ENCODE data around the gene BAX. TPM values are rescaled to one million over a fixed set of nuclear protein-coding genes. Genes with fewer than 3 reads are reported as not detected.

The BAX gene
- polyA plus RNA-seq, 6 donors from 2014 or later: 56.0 to 88.2 (median 68.3) TPM

GRCh38 chr19:48943081-48943480 lies 11.6 kb upstream of the BAX start:
- Mint-ChIP-seq H3K27me3 (peaks cover 1 to 14% (median 5%) of the 10 kb centered on the region in 3 donors), H3K27ac (no peak overlapping the region)
- ATAC-seq (ENCODE audit: low read depth in 2 of 2): no peak

GRCh38 chr19:48945415-48945814 lies 9.3 kb upstream of the BAX start:
- no peak overlapping the region for H3K4me3 Mint-ChIP-seq
- no peak overlapping the region for H3K27ac Mint-ChIP-seq
- ATAC-seq (ENCODE audit: low read depth in 2 of 2): no peak
- no peaks in the 10 kb centered on the region for H3K27me3 Mint-ChIP-seq
- no peaks in the 10 kb centered on the region for H3K4me1 Mint-ChIP-seq
- no peak for DNase-seq
- peaks cover 0 to 14% (median 7%) of the 10 kb centered on the region in 7 donors for H3K9me3 Mint-ChIP-seq
- no peaks in the 10 kb centered on the region for H3K36me3 Mint-ChIP-seq

More at GRCh38 chr19:48943081-48943480, 11.6 kb upstream of the BAX start:
- Mint-ChIP-seq H3K36me3 (no peaks in the 10 kb centered on the region), H3K4me1 (no peaks in the 10 kb centered on the region), H3K9me3 (peaks cover 0 to 10% (median 6%) of the 10 kb centered on the region in 7 donors), H3K4me3 (no peak overlapping the region)
- DNase-seq: no peak

- H3K4me1 Mint-ChIP-seq: no peaks in the 10 kb centered on the region
- peak overlapping the region in 1 of 6 donors; percentile 84 for H3K27ac Mint-ChIP-seq
- H3K27me3 Mint-ChIP-seq: no peaks in the 10 kb centered on the region
- no peak for DNase-seq
- H3K36me3 Mint-ChIP-seq: no peaks in the 10 kb centered on the region
- no peak for ATAC-seq (ENCODE audit: low read depth in 2 of 2)
- no peak overlapping the region for H3K4me3 Mint-ChIP-seq
- H3K9me3 Mint-ChIP-seq: peaks cover 0 to 14% (median 7%) of the 10 kb centered on the region in 7 donors
Observed at GRCh38 chr19:48945817-48946216, 8.9 kb upstream of the BAX start.

DNA sequence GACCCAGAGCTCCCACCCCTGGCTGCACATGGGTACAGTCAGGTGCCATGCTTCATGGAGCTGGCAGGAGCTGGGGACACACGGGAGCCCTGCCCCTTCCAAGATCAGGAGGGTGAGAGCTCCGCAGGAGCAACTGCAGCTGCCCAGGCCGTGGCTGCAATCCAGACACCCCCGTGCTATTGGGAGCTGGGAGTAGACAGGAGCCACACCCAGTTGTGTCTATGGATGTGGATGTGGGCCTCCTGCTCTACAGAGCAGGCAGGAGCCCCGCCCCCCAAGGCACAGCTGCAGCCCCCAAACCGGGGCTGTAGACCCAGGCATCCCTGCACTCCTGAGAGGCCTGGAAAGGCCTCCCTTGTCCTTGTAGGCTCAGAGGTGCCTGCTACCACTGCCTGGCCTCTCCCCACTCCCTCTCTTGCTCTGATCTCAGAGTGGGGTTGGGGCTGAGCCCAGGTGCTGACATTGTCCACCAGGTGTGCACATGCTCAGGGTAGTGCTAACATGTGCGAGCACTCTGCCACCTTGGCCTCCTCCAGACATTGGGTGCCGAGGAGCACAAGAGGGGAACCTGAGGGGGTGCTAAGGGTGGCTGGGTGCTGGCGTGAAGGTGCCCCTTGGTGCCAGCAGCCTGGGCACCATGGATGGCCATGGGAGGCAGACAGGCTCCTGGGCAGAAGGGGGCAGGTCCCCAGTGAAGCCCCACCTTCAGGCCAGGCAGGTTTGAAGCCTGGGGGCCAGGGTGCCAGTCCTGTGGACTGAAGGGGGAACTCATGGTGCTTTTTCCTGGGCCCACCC lies 8.0 kb upstream of the BAX start:
- H3K9me3 Mint-ChIP-seq: peaks cover 0 to 13% (median 7%) of the 10 kb centered on the region in 7 donors

GRCh38 chr19:48947258-48947542 lies 7.5 kb upstream of the BAX start:
- Mint-ChIP-seq H3K4me3 (no peak overlapping the region), H3K4me1 (no peaks in the 10 kb centered on the region), H3K9me3 (peaks cover 0 to 13% (median 7%) of the 10 kb centered on the region in 7 donors), H3K27me3 (no peaks in the 10 kb centered on the region), H3K27ac (no peak overlapping the region), H3K36me3 (no peaks in the 10 kb centered on the region)
- DNase-seq (no peak), ATAC-seq (ENCODE audit: low read depth in 2 of 2) (no peak)

More for the DNA sequence above, 8.0 kb upstream of the BAX start:
- Mint-ChIP-seq H3K4me1 (no peaks in the 10 kb centered on the region), H3K4me3 (no peak overlapping the region), H3K27ac (no peak overlapping the region), H3K27me3 (no peaks in the 10 kb centered on the region), H3K36me3 (no peaks in the 10 kb centered on the region)
- ATAC-seq (ENCODE audit: low read depth in 2 of 2) (no peak), DNase-seq (no peak)

DNA sequence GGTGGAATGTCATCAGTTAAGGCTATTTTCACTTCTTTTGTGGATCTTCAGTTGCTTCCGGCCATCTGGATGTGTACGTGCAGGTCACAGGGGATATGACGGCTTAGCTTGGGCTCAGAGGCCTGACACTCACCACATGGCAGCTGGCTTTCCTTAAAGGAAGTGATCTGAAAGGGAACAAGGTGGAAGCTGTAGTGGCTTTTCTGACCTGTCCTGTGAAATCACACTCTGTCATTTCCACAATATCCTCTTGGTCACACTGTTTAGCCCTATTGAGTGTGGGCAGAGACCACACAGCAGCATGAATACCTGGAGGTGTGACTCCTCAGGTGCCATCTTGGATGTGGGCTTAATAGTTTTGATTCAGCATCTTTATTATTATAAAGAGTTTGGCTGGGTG lies 4.5 kb upstream of the BAX start:
- DNase-seq: no peak
- no peaks in the 10 kb centered on the region for H3K36me3 Mint-ChIP-seq
- no peak for ATAC-seq (ENCODE audit: low read depth in 2 of 2)
- H3K4me1 Mint-ChIP-seq: peaks cover 3 to 6% (median 5%) of the 10 kb centered on the region in 3 donors
- no peaks in the 10 kb centered on the region for H3K27me3 Mint-ChIP-seq
- H3K4me3 Mint-ChIP-seq: no peak overlapping the region
- no peak overlapping the region for H3K27ac Mint-ChIP-seq
- peaks cover 0 to 13% (median 7%) of the 10 kb centered on the region in 7 donors for H3K9me3 Mint-ChIP-seq

GRCh38 chr19:48950830-48951519 lies 3.7 kb upstream of the BAX start:
- DNase-seq: no peak
- H3K27me3 Mint-ChIP-seq: no peaks in the 10 kb centered on the region
- peaks cover 10 to 14% (median 14%) of the 10 kb centered on the region in 3 donors for H3K4me1 Mint-ChIP-seq
- no peaks in the 10 kb centered on the region for H3K36me3 Mint-ChIP-seq
- H3K27ac Mint-ChIP-seq: peak overlapping the region in 1 of 6 donors; percentile 38
- H3K9me3 Mint-ChIP-seq: peaks cover 0 to 13% (median 7%) of the 10 kb centered on the region in 7 donors
- no peak overlapping the region for H3K4me3 Mint-ChIP-seq
- no peak for ATAC-seq (ENCODE audit: low read depth in 2 of 2)

DNA sequence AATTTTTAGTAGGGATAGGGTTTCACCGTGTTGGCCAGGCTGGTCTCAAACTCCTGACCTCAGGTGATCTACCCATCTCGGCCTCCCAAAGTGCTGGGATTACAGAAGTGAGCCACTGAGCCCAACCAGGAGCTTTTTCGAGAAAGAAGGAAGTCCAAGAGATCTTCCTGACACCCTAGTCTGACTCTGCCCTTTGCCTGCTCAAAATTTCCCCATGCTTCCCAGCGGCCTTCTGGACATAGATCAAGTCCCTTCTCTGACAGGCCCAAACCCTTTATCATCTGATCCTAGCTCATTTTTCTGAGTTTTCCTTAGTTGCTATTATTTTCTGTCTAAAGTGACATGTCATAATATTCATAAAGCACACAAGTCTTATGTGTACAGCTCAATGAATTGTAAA lies 1.5 kb upstream of the BAX start:
- H3K9me3 Mint-ChIP-seq: peaks cover 0 to 6% (median 3%) of the 10 kb centered on the region in 7 donors
- peak overlapping the region in 1 of 6 donors; percentile 71 for H3K27ac Mint-ChIP-seq
- DNase-seq: no peak
- H3K4me1 Mint-ChIP-seq: peaks cover 19 to 30% (median 29%) of the 10 kb centered on the region in 3 donors
- ATAC-seq (ENCODE audit: low read depth in 2 of 2): no peak
- no peaks in the 10 kb centered on the region for H3K27me3 Mint-ChIP-seq
- H3K4me3 Mint-ChIP-seq: peak overlapping the region in 7 of 8 donors; percentile 0 to 95 (median 47)
- H3K36me3 Mint-ChIP-seq: peaks cover 0 to 7% of the 10 kb centered on the region in 2 donors

DNA sequence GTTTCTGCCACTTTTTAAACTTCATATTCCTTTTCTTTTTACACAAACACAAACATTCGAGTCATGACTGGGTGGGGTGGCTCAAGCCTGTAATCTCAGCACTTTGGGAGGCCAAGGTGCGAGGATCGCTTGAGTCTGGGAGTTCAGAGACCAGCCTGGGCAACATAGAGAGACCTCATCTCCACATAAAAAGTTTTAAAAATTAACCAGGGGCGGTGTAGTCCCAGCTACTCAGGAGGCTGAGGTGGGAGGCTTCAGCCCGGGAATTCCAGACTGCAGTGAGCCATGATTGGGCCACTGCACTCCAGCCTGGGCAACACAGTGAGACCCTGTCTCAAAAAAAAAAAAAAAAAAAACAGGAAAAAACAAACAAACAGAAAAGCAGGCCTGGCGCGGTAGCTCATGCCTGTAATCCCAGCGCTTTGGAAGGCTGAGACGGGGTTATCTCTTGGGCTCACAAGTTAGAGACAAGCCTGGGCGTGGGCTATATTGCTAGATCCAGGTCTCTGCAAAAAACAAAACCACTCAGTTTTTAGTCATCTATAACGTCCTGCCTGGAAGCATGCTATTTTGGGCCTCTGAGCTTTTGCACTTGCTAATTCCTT lies 583 bp upstream of the BAX start:
- no peaks in the 10 kb centered on the region for H3K9me3 Mint-ChIP-seq
- H3K27me3 Mint-ChIP-seq: no peaks in the 10 kb centered on the region
- H3K4me3 Mint-ChIP-seq: peak overlapping the region; percentile 87 to 95 (median 93)
- DNase-seq (no peak), ATAC-seq (ENCODE audit: low read depth in 2 of 2) (no peak)
- peak overlapping the region; percentile 81 to 95 (median 90) for H3K27ac Mint-ChIP-seq
- H3K36me3 Mint-ChIP-seq: peaks cover 0 to 7% of the 10 kb centered on the region in 2 donors
- H3K4me1 Mint-ChIP-seq: peaks cover 23 to 35% (median 30%) of the 10 kb centered on the region in 3 donors

GRCh38 chr19:48955308-48955958 lies 758 bp downstream of the BAX start:
- ATAC-seq (ENCODE audit: low read depth in 2 of 2) (no peak), DNase-seq (no peak)
- H3K9me3 Mint-ChIP-seq: no peaks in the 10 kb centered on the region
- H3K27me3 Mint-ChIP-seq: no peaks in the 10 kb centered on the region
- peaks cover 23 to 35% (median 32%) of the 10 kb centered on the region in 3 donors for H3K4me1 Mint-ChIP-seq
- H3K36me3 Mint-ChIP-seq: peaks cover 0 to 7% of the 10 kb centered on the region in 2 donors
- H3K27ac Mint-ChIP-seq: peak overlapping the region in 5 of 6 donors; percentile 47 to 90 (median 87)
- peak overlapping the region; percentile 86 to 95 (median 92) for H3K4me3 Mint-ChIP-seq

DNA sequence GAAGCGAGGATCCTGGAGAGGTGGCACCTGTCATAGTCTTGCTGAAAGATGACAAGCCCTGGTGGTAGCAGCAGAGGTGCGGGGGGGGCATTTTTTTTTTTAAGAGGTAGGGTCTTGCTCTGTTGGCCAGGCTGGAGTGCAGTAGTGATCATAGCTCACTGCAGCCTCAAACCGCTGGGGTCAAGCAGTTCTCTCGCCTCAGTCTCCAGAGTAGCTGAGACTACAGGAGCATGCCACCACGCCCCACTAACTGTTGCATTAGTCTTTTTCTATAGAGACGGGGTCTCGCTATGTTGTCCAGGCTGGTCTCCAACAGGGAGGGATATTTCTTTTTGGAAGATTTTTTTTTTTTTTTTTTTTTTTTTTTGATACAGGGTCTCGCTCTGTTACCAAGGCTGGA lies 3.3 kb downstream of the BAX start:
- ATAC-seq (ENCODE audit: low read depth in 2 of 2): no peak
- no peak for DNase-seq
- peaks cover 45 to 55% (median 53%) of the 10 kb centered on the region in 3 donors for H3K4me1 Mint-ChIP-seq
- H3K27ac Mint-ChIP-seq: no peak overlapping the region
- H3K9me3 Mint-ChIP-seq: no peaks in the 10 kb centered on the region
- H3K4me3 Mint-ChIP-seq: peak overlapping the region in 2 of 8 donors; percentile 61 to 76
- no peaks in the 10 kb centered on the region for H3K27me3 Mint-ChIP-seq
- H3K36me3 Mint-ChIP-seq: peaks cover 0 to 7% of the 10 kb centered on the region in 2 donors

GRCh38 chr19:48959341-48960239 lies 4.9 kb downstream of the BAX start:
- DNase-seq (no peak), ATAC-seq (ENCODE audit: low read depth in 2 of 2) (no peak)
- Mint-ChIP-seq H3K4me3 (no peak overlapping the region), H3K27ac (peak overlapping the region in 1 of 6 donors; percentile 60), H3K36me3 (peaks cover 0 to 7% of the 10 kb centered on the region in 2 donors), H3K9me3 (no peaks in the 10 kb centered on the region), H3K27me3 (no peaks in the 10 kb centered on the region), H3K4me1 (peaks cover 57 to 68% (median 65%) of the 10 kb centered on the region in 3 donors)
